GM18520 (cell line): Measurements from ENCODE around the gene C19orf38.

Source experiments
- ATAC-seq: cut with Tn5 transposase; IDR thresholded peaks from one replicate; pipeline ENCODE4 v1.9.1; 2021; ENCODE audit not compliant: unreplicated experiment

The C19orf38 gene

DNA sequence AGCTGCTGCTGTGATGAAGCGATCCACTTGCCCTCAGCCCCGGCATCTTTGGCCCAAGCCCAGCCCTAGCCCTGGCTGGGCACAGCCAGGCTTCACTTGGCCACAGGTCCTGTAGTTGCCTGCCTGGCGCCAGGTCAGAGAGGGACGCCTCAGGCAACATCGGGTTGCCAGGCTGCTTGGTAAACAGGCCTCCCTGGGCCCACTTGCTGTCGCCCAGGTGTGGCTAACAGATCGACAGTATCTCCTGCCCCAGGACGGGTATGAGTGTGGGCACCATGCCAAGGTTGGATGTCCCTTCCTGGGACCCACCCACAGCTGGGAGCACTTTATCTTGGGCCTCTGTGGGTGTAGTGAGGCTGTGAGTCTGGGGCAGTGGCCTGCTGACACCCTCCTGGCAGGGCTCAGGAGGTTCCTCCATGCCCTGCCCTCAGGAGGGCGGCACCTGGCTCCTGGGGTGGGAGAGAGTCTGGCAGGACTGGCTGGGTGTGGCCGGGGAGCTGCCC lies 51.0 kb downstream of the C19orf38 start:
- no peak for ATAC-seq

- ATAC-seq: no peak
Observed at GRCh38 chr19:10907925-10908324, 59.7 kb downstream of the C19orf38 start.

DNA sequence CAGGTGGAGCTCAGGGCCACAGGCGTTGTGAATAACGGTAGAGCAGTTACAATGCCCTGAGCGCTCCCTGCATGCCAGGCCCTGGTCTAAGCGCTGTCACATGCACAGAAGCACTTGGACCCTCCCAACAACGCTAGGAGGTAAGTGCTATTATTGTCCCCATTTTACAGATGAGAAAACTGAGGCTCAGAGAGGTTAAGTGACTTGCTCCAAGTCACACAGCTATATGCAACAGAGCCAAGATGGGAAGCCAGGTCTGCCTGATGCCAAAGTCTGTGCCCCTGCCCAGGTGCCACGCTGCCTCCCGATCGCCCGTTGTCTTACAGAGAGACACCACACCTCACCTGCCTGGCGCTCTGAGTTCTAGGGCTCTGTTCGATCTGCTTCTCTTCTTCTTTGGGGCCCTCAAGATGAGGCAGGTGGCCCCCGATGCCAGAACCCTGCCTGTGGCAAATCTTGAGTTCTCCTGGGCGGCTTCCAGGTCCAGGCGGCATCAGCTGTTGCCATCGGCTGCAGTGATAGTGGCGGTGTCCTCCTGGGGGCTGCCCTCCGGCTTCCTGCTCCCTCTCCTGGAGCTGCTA lies 60.3 kb downstream of the C19orf38 start:
- ATAC-seq: no peak

GRCh38 chr19:10911579-10912363 lies 63.6 kb downstream of the C19orf38 start:
- no peak for ATAC-seq

GRCh38 chr19:10912619-10913018 lies 64.4 kb downstream of the C19orf38 start:
- no peak for ATAC-seq

GRCh38 chr19:10913716-10914340 lies 65.6 kb downstream of the C19orf38 start:
- no peak for ATAC-seq

DNA sequence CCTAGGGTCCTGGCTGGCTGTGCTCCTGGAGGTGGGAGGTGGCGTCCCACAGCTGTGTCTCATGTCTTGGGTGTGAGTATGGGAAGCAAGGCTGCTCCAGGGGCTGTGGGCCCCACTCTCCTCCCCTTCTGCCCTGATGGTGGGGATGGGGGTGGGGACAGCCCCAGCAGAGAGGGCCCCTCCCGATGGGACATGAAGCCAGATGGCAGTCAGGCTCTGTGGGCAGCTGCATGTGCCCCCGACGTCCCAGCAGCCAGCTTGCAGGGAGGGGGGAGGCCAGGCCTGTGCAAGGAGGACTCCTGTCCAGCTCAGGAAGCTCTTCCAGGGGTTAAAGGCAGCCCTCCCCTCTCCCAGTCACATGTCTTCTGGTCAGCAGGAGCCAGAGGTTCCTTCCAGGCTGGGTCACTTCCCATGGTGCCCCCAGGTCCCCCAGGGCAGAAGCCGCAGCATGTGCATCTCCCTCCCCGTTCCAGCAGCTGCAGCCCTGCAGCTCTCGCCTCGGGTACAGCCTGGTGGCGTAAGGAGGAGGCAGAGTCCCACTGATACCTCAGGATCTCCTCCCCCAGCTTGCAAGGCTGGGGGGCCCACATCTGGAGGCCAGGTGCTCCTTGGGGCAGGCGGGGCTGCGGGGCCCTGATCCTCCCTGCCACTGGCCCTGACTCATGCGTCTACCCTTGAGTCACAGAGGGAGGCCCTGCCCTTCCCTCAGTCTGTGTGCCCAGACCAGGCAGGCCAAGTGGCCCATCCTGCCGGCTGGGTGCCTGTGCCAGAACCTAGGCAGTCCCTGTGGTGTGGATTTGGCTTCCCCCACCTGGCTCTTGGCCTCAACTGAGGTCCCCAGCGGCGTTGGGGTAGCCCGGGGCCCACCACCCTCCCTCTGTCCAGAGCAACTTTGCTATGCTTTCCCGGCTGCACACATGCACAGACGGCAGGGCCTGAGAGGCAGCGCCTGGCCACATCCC lies 67.2 kb downstream of the C19orf38 start:
- ATAC-seq: no peak

DNA sequence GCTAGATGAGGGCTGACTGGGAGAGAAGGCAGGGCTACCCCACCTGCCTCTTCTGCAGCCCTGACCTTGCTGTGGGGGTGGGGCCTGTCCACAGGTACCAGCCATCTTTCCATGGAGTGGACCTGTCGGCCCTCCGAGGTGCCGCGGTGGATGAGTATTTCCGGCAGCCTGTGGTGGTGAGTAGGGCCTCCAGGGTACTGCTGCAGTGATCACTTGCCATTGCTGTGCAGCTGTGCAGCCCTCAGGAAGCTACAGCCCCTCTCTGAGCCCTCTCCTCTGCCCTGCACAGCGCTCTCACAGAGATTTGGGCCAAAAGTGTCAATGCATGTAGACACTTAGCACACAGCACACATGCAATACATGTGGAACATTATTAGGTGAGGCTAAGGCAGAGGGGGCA lies 68.4 kb downstream of the C19orf38 start:
- ATAC-seq: no peak

DNA sequence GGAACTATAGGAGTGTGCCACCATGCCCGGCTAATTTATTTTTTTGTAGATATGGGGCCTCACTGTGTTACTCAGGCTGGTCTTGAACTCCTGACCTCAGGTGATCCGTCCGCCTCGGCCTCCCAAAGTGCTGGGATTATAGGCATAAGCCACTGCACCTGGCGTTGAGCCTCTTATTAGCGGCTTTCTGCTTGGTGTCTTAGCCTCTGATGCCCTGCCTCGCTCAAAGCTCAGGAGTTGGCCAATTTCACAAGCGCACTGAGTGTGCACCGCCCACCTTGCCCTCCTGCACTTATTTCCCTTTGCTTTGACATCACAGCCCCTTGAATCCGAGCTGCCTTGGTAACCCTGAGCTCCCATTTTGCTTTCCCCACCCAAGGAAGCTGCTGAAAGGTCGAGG lies 70.1 kb downstream of the C19orf38 start:
- no peak for ATAC-seq
